OCI-LY3 (cell line): ENCODE results near the gene BCL6.

Source experiments
- CTCF ChIP-seq: fragments of 200-600, 300-600 bp; sonication (generic); IDR thresholded peaks from 2 replicates; pipeline ENCODE4 v1.5.1; 2014; ENCODE audit warnings: antibody characterized with exemption, low read length, low read depth
- EZH2phosphoT487 ChIP-seq: fragments of 200-600 bp; shearing (Covaris generic); IDR thresholded peaks from 2 replicates; pipeline ENCODE4 v1.6.1; 2018; ENCODE audit warnings: antibody characterized with exemption, mixed run types, low read depth

GRCh38 chr3:187726564-187726963 lies 18.7 kb downstream of the BCL6 start:
- TF ChIP-seq CTCF (no peak), EZH2phosphoT487 (no peak)
